ENCODE measurements around the gene SMURF2. TPM values are rescaled to one million over a fixed set of nuclear protein-coding genes. Genes with fewer than 3 reads are reported as not detected.

The SMURF2 gene
- total RNA-seq, 4 donors from 2014 or later, result 30.5 to 52.7 (median 44.1) TPM

DNA sequence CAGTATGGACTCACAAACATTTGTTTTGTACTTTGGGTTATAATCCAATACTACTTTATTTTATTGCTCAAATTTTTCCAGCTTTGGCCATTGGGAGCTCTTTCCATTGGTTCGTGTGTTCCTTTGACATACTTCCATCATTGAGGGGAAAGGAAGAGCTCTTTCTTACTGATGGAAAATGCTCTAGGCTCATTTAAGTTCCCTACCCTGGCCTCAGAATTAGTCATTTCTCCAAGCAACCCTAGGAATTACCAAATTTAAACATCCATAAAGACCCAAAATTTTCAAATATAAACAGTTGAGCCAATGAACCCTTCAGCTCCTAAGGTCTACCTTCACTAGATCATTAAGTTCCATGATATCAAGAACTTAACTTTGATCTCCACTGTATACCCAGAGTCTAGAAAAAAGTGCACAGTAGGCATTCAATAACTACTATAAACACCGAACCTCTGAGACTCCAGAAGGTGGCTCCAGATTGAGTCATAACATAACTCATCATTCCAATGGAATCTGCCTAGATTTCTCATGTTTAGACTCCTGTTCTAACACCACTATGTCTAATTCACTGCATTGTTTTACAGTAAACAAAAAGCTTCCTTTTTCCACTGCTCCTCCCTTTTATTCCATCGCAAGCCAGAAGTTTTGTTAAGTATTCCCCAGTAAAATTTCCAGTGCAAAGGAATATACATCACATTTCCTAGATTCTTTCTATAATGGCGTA is 39.0 kb downstream of the SMURF2 start:
- Histone ChIP-seq H3K9me3 (no peaks in the 10 kb centered on the region), H3K4me3 (no peak overlapping the region), H3K27me3 (no peaks in the 10 kb centered on the region), H3K36me3 (no peaks in the 10 kb centered on the region), H3K27ac (replicated peaks in 1 of 4) (no peak overlapping the region), H3K4me1 (peaks cover 25 to 46% (median 30%) of the 10 kb centered on the region in 4 donors)
- intact Hi-C loops (cut with DNase I), result no loop called here
- 68% methylated on average over 4 of the region's 4 CpGs for WGBS
- TF ChIP-seq EP300 (IDR thresholded peaks at IDR 0.05) (no peak), POLR2A (IDR thresholded peaks at IDR 0.05; ENCODE audit: low read depth) (no peak), POLR2AphosphoS5 (IDR thresholded peaks at IDR 0.05) (no peak)
- TF ChIP-seq, protein P1, sequence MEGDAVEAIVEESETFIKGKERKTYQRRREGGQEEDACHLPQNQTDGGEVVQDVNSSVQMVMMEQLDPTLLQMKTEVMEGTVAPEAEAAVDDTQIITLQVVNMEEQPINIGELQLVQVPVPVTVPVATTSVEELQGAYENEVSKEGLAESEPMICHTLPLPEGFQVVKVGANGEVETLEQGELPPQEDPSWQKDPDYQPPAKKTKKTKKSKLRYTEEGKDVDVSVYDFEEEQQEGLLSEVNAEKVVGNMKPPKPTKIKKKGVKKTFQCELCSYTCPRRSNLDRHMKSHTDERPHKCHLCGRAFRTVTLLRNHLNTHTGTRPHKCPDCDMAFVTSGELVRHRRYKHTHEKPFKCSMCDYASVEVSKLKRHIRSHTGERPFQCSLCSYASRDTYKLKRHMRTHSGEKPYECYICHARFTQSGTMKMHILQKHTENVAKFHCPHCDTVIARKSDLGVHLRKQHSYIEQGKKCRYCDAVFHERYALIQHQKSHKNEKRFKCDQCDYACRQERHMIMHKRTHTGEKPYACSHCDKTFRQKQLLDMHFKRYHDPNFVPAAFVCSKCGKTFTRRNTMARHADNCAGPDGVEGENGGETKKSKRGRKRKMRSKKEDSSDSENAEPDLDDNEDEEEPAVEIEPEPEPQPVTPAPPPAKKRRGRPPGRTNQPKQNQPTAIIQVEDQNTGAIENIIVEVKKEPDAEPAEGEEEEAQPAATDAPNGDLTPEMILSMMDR (IDR thresholded peaks at IDR 0.05), result no peak
- no peak for DNase-seq (ENCODE audit: extremely low spot score)

DNA sequence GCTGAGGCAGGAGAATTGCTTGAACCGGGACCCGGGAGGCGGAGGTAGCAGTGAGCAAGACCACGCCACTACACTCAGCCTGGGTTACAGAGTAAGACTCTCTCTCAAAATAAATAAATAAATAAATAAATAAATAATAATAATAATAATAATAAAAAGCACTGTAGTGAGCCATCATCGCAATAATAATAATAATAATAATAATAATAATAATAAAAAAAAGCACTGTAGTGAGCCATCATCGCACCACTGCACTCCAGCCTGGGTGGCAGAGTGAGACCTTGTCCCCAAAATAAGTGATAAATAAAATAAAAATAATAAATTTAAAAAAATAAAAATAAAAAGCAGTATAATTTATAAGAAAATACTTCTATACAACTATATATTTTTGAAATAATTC is 40.3 kb downstream of the SMURF2 start:
- Histone ChIP-seq H3K4me1 (peaks cover 16 to 33% (median 21%) of the 10 kb centered on the region in 4 donors), H3K4me3 (no peak overlapping the region), H3K27me3 (no peaks in the 10 kb centered on the region), H3K9me3 (no peaks in the 10 kb centered on the region), H3K27ac (replicated peaks in 1 of 4) (no peak overlapping the region), H3K36me3 (no peaks in the 10 kb centered on the region)
- intact Hi-C loops (cut with DNase I), result no loop called here
- TF ChIP-seq, protein P1 (IDR thresholded peaks at IDR 0.05), result no peak
- TF ChIP-seq EP300 (IDR thresholded peaks at IDR 0.05), result no peak
- TF ChIP-seq POLR2AphosphoS5 (IDR thresholded peaks at IDR 0.05), result no peak
- TF ChIP-seq POLR2A (IDR thresholded peaks at IDR 0.05; ENCODE audit: low read depth), result no peak
- DNase-seq (ENCODE audit: extremely low spot score), result no peak
- WGBS, result 98% methylated on average over 6 of the region's 6 CpGs

DNA sequence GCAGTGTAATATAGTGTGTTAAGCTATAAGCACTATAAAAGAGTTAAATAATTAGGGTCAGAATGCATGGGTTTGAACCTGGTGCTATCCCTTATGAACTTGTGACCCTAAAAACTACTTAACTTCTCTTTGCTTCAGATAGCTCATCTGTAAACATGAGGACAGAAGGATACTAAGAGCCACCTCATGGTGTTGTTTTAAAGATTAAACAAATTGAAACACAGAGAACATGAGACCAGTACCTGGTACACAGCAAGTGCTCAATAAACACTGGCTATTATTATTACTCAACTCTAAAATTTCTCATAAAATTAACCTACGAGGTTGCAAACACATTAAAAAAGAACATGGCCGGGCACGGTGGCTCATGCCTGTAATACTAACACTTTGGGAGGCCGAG is 43.3 kb downstream of the SMURF2 start:
- WGBS, result 94% methylated on average over 4 of the region's 4 CpGs
- intact Hi-C loops (cut with DNase I), result no loop called here
- TF ChIP-seq POLR2A (IDR thresholded peaks at IDR 0.05; ENCODE audit: low read depth), result no peak
- no peak for TF ChIP-seq EP300 (IDR thresholded peaks at IDR 0.05)
- TF ChIP-seq, protein P1 (IDR thresholded peaks at IDR 0.05), result no peak
- TF ChIP-seq POLR2AphosphoS5 (IDR thresholded peaks at IDR 0.05), result no peak
- Histone ChIP-seq H3K4me3 (no peak overlapping the region), H3K27me3 (no peaks in the 10 kb centered on the region), H3K9me3 (no peaks in the 10 kb centered on the region), H3K4me1 (peaks cover 20 to 48% (median 38%) of the 10 kb centered on the region in 4 donors), H3K36me3 (no peaks in the 10 kb centered on the region), H3K27ac (replicated peaks in 1 of 4) (no peak overlapping the region)
- DNase-seq (ENCODE audit: extremely low spot score), result no peak

DNA sequence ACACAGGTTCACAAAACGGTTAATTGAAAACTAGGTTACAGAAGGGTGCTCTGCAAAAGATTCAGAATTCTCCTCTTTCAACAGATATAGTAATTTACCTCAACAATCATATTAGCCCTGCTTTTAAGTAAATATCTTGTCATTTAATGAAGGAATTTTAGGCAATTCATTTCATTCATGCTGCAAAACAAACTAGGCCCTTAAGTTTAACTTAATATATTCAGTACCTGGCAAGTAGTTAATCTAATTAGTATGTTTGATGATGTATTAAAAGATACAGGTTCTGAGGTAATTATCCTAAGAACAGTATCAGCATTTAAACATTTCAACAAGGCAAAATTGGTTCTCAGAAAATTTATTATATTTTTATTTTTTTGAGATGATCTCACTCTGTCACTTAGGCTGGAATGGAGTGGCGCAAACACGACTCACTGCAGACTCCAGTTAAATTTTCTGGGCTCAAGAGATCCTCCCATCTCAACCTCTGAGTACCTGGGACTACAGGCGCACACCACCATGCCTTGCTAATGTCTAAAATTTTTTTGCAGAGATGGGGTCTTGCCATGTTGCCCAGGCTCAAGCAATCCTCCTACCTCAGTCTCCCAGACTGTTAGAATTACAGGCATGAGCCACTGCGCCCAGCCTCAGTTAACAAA is 44.9 kb downstream of the SMURF2 start:
- no peaks in the 10 kb centered on the region for H3K36me3 ChIP-seq
- H3K4me1 ChIP-seq, result peaks cover 17 to 55% (median 39%) of the 10 kb centered on the region in 4 donors
- no peaks in the 10 kb centered on the region for H3K9me3 ChIP-seq
- WGBS, result 95% methylated on average over 5 of the region's 5 CpGs
- no peak for DNase-seq (ENCODE audit: extremely low spot score)
- intact Hi-C loops (cut with DNase I), result no loop called here
- H3K4me3 ChIP-seq, result no peak overlapping the region
- H3K27ac ChIP-seq (replicated peaks in 1 of 4), result no peak overlapping the region
- TF ChIP-seq EP300 (IDR thresholded peaks at IDR 0.05) (no peak), POLR2AphosphoS5 (IDR thresholded peaks at IDR 0.05) (no peak), POLR2A (IDR thresholded peaks at IDR 0.05; ENCODE audit: low read depth) (no peak)
- TF ChIP-seq, protein P1 (IDR thresholded peaks at IDR 0.05), result no peak
- H3K27me3 ChIP-seq, result no peaks in the 10 kb centered on the region

Data from esophagus muscularis mucosa (tissue), 4 donors.